Activated CD8-positive, alpha-beta memory T cell treated with anti-CD3 and anti-CD28 coated beads, Interleukin-2, amount 50 U/mL, for 4 hours (primary cell): ENCODE data around the gene KLF5.
"Not testable (repeated sequence)": the region's sequence is repeated elsewhere in the genome, so short reads cannot be mapped to it uniquely, and the experiment has no call there.

Source experiments
- DNase-seq: peaks from one replicate; pipeline ENCODE4 v3.0.0-alpha.2; 2020

KLF5 gene

DNA sequence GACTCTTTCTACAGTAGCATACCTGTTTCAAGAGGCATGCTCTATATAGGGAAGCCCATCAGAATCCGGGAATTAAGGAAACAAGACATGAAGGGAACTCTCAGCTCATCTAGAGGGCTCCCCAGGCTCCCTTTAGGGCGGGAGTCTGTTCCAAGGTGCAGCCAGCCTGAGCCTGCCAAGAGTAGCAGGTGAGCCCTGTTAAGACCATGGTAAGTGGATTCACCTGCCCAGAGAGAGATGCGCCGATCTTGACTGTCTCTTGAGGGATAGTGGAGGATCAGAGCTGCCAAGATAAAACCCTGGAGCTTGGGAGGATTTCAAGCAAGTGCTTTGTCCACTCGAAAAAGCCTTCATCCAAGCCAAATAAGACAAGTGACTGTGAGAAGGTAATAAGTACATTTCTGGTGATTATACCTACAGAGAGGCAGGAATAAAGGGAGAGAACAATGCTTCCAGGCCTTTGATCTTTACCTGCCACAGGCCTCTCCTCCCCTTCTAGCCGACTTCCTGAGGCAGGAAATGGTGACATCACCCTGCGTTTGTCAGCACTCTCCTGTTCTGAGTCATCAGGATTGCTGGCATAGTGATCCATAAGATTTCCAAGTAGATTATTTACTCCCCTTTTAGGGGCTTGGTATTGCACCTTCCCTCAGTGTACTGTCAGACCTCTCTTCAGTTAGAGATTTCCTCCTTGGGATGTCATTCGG is 31.5 kb downstream of the KLF5 start:
- no peak for DNase-seq

GRCh38 chr13:73090823-73091187 is 32.0 kb downstream of the KLF5 start:
- no peak for DNase-seq

- no peak for DNase-seq
These were observed 34.0 kb downstream of the KLF5 start for GRCh38 chr13:73092829-73093228.

- no peak for DNase-seq
These were observed 37.4 kb downstream of the KLF5 start for GRCh38 chr13:73096173-73096572.

DNA sequence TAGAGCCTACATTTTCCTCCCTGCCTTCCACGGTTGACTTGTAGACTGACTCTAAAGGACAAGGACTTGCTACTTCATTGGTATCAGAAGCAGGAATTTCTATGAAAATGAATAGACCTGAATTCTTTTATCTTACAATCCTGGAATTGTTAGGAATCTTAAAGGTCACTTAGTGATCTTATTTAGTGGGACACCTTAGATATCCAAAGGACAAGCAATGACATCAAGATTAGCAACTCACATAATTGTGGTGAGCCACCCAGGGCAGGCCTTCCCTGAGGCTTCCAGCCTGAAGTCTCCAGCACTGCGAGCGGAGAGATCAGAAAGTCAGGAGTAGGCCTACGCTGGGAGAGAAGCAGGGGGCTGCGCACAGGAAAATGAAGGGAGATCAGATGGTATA is 37.8 kb downstream of the KLF5 start:
- no peak for DNase-seq

GRCh38 chr13:73100781-73101180 is 42.0 kb downstream of the KLF5 start:
- not testable (repeated sequence) for DNase-seq

DNA sequence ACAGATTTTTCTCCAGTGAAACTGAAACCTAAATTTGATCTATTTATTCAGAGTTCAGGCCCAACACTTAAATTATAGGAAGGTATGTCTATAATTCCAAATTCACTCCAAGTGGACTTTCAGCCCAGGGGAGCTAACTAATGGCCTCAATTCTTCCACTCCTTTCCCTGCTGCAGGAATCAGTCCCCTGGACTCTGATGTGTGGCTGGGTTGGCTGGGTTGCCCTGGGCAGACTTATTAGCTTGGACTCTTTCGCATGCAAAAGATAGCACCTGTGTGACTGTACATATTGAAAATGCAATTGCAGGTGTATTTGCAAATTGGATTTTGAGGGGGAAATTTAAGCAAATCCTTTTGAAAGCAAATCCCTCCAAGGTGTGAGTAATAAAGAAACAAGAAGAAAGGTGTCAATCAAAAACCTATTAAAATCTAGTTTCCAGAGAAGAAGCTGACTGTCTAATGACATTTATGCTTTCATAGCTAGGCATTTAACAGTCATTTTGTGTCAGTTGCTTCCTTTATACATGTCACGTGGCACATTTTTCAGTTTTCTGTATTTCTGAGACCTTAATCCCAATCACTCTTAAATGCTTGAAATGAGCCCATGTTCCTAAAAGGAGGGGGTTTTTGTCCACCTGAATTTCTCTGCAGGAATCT is 42.7 kb downstream of the KLF5 start:
- no peak for DNase-seq

DNA sequence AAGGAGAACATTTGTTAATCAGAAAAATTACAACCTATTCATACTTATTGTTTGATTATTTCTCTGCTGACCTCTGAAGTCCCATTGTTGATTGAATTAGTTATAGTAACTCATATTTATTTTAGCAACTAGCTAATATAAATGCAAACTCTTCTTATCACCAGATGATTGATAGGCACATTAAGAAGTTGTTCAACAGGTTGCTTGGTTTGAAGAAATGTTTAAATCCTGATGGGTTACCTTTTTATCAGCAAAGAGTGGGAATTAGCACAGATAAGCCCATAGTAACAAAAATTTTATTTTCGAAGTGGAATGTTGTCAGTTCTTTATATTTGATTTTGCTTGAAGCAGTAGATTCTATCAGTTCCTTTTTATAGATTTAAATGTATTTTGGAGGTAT is 44.4 kb downstream of the KLF5 start:
- DNase-seq, result no peak

DNA sequence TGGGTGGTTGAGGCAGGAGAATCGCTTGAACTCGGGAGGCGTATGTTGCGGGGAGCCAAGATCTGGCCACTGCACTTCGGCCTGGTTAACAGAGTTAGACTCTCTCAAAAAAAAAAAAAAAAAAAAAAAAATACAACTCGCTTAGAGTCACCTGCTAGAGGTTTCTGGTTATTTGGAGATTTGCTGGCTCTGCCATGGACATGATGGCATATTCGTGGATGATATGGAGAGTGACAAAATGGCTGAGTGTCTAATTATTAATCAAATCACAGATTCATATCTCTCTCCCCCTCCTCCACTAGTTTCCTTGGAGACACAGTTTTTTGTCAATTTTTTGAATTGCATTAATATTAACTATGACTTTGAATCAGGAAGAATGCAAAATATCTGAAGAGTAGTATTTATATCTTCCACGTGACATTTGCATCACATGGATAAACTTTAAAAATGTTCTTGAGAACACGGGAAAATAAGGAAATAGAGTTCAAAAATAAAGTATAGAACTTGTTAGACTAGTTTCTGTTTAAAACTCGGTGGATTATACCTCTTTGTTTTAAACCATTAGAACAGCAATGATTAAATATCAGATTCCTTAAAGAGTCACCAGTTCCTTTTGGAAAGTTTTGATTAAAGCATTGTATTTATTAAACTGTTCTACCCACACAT is 47.8 kb downstream of the KLF5 start:
- no peak for DNase-seq

DNA sequence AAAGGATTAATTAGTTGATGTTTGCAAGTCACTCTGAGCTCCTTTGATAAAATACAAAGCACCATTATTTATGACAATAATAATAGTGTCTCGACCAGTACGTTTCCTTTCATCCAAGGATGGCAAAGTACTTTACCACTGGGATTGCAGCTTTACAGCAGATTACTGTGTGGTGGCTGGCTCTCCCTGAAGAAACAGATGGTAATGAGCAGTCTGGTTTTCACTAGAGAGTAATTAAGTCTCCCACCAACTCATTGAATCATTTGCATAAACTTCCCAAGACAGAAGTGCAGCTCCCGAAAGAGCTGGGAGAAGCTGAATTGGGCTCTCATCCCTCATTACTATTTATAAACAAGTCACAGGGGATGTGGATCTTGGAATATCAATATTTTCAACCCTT is 48.7 kb downstream of the KLF5 start:
- DNase-seq, result no peak

DNA sequence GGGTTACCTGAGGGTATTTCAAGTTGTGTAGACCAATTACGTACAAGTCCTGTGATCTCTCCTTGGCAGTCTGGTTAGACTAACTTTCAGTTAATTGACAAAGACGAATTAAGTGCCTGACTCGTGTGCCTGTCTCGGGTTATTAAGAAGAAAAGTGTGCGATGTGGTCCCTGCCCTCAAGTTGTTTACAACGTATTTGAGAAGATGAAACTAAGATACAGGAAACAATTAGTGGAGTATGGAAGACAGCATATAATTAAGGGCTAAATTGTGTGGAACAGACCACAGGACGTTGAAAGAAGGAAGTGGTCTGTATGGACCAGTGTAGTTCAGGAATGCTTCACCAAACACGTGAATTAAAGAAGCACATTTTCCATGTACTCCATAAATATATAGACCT is 49.2 kb downstream of the KLF5 start:
- DNase-seq, result no peak

- DNase-seq, result no peak
These were observed 50.6 kb downstream of the KLF5 start for GRCh38 chr13:73109288-73109899.

DNA sequence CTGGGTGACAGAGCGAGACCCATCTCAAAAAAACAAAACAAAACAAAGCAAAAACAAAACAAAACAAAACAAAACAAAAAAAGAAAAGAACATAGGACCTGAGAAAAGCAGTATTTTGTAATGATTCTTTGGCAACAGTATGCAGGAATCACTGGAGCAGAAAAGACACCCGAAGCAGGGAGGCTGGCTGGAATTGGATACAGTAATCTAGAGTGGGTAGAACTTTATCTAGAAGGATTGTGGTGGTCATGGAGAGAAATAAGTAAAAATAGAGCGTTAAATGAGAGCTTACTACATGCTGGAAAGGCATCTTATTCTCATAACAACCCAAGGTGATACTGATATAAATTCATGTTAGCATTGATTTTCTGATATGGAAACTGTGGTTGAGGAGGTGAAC is 51.2 kb downstream of the KLF5 start:
- DNase-seq, result no peak

GRCh38 chr13:73110814-73111213 is 52.0 kb downstream of the KLF5 start:
- DNase-seq, result no peak

DNA sequence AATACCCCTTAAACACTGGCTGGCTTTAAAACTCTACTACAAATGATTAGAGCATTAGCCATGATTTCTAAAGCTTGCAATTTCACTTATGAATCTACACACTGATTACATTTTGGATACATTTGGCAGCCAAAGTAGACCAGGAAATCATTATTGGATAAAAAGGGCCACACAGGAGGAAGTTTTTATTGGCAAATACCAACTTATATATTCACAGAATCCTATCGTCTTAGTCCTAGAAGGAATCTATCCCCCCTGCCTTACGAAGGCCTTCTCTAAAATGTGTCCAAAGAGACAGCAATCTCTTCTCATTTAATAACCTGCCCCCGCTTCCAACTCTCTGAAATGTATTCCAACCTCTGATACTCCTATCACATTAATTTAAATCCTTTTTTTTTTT is 52.5 kb downstream of the KLF5 start:
- DNase-seq, result no peak

DNA sequence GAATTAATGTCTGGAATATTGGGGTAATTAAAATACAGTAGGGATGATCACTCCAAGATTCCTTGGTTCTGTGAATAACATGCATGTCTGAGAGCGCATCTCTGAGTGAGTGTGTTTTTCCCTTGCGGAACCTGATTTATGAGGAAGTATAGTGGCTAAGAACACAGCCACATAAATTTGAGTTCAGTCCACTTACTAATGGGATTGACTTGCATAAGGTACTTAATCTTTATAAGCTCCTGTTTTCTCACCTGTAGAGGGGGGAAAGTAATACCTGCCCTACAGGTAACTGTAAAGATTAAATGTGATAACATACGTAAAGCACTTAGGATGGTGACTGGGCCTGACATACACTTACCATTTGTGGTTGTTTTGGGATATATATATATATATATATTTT is 60.8 kb downstream of the KLF5 start:
- no peak for DNase-seq
